HEK293 (cell line): ENCODE data around the gene BTF3L4.
"Not testable (repeated sequence)": the region's sequence is repeated elsewhere in the genome, so short reads cannot be mapped to it uniquely, and the experiment has no call there.

Source experiments
- KLF1 ChIP-seq: fragments of 450-650 bp; formaldehyde crosslinking; IDR thresholded peaks from 2 replicates; pipeline ENCODE4 v1.5.1; 2016; ENCODE audit warnings: missing biosample characterization, missing genetic modification characterization
- ZNF16 ChIP-seq: fragments of 450-650 bp; formaldehyde crosslinking; IDR thresholded peaks from 2 replicates; pipeline ENCODE4 v1.5.1; 2016; ENCODE audit warnings: low read depth, missing biosample characterization, missing genetic modification characterization
- ZNF549 ChIP-seq: fragments of 450-650 bp; IDR thresholded peaks from 2 replicates; pipeline ENCODE4 v1.5.1; 2018; ENCODE audit warnings: missing biosample characterization, missing genetic modification characterization, mild to moderate bottlenecking, inconsistent platforms, moderate library complexity
- TF ChIP-seq, protein P1 (sequence below): fragments of 450-650 bp; formaldehyde crosslinking; IDR thresholded peaks from 2 replicates; pipeline ENCODE4 v1.5.1; 2016; ENCODE audit warnings: missing biosample characterization, missing genetic modification characterization

DNA sequence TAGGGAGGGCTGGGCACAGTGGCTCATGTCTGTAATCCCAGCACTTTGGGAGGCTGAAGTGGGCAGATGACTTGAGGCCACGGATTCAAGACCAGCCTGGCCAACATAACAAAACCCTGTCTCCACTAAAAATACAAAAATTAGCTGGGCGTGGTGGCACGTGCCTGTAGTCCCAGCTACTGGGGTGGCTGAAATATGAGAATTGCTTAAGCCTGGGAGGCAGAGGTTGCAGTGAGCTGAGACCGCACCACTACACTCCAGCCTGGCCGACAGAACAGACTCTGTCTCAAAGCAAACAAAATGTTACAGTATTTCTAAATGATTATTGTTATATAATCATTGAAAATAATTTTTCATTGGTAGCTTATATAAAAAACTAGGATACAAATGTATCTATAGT is 27.3 kb upstream of the BTF3L4 start:
- TF ChIP-seq ZNF549 (tag by site-specific recombination); ZNF16 (tag by site-specific recombination); KLF1: not testable (repeated sequence)
- TF ChIP-seq, protein P1, sequence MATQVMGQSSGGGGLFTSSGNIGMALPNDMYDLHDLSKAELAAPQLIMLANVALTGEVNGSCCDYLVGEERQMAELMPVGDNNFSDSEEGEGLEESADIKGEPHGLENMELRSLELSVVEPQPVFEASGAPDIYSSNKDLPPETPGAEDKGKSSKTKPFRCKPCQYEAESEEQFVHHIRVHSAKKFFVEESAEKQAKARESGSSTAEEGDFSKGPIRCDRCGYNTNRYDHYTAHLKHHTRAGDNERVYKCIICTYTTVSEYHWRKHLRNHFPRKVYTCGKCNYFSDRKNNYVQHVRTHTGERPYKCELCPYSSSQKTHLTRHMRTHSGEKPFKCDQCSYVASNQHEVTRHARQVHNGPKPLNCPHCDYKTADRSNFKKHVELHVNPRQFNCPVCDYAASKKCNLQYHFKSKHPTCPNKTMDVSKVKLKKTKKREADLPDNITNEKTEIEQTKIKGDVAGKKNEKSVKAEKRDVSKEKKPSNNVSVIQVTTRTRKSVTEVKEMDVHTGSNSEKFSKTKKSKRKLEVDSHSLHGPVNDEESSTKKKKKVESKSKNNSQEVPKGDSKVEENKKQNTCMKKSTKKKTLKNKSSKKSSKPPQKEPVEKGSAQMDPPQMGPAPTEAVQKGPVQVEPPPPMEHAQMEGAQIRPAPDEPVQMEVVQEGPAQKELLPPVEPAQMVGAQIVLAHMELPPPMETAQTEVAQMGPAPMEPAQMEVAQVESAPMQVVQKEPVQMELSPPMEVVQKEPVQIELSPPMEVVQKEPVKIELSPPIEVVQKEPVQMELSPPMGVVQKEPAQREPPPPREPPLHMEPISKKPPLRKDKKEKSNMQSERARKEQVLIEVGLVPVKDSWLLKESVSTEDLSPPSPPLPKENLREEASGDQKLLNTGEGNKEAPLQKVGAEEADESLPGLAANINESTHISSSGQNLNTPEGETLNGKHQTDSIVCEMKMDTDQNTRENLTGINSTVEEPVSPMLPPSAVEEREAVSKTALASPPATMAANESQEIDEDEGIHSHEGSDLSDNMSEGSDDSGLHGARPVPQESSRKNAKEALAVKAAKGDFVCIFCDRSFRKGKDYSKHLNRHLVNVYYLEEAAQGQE (tag by site-specific recombination): not testable (repeated sequence)
